Fibroblast of lung (primary cell): ENCODE results near the gene NDUFS1.

Source experiments
- EZH2 ChIP-seq: IDR thresholded peaks from 2 replicates; pipeline ENCODE4 v1.5.1; 2012; ENCODE audit warnings: low read length, control low read depth, mild to moderate bottlenecking; ENCODE audit errors: missing control alignments
- TF ChIP-seq, protein P1 (sequence below), 2 donors: IDR thresholded peaks in 1 of 2; conservative IDR thresholded peaks in 1 of 2; 1 replicate in 1 of 2; 2 replicates in 1 of 2; pipeline ENCODE4 v1.5.1; 2011 to 2012; ENCODE audit warnings: low read length in 2 of 2, control low read depth in 1 of 2, inconsistent platforms in 1 of 2, low read depth in 1 of 2, mild to moderate bottlenecking in 1 of 2

DNA sequence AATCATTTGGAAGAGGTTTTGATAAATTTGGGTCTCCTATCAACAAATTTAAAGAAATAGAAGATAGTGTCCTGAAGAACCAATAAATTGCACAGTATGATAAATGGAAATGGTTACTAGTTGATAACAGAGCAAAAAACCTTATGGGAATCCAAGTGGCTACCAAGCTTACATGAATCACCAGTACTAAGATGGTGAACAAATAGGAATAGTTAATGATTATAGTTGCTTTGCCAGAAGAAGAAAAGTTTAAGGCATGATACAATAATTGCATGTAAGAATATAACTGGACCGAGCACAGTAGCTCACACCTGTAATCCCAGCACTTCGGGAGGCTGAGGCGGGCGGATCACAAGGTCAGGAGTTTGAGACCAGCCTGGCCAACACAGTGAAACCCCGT, 53.7 kb downstream of the NDUFS1 start:
- TF ChIP-seq, protein P1, sequence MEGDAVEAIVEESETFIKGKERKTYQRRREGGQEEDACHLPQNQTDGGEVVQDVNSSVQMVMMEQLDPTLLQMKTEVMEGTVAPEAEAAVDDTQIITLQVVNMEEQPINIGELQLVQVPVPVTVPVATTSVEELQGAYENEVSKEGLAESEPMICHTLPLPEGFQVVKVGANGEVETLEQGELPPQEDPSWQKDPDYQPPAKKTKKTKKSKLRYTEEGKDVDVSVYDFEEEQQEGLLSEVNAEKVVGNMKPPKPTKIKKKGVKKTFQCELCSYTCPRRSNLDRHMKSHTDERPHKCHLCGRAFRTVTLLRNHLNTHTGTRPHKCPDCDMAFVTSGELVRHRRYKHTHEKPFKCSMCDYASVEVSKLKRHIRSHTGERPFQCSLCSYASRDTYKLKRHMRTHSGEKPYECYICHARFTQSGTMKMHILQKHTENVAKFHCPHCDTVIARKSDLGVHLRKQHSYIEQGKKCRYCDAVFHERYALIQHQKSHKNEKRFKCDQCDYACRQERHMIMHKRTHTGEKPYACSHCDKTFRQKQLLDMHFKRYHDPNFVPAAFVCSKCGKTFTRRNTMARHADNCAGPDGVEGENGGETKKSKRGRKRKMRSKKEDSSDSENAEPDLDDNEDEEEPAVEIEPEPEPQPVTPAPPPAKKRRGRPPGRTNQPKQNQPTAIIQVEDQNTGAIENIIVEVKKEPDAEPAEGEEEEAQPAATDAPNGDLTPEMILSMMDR (conservative IDR thresholded peaks at IDR 0.05 in 1 of 2, IDR thresholded peaks at IDR 0.05 in 1 of 2; ENCODE audit: low read depth in 1 of 2, low read length in 2 of 2): no peak
- no peak for TF ChIP-seq EZH2
